ENCODE measurements around the gene GLUL. TPM values are rescaled to one million over a fixed set of nuclear protein-coding genes. Genes with fewer than 3 reads are reported as not detected.
"Not testable (repeated sequence)": the region's sequence is repeated elsewhere in the genome, so short reads cannot be mapped to it uniquely, and the experiment has no call there.

Gene GLUL
- total RNA-seq, 2 experiments from 2014 or later, result 227 to 228 TPM

- Mint-ChIP-seq H3K27me3 (peaks cover 3% of the 10 kb centered on the region), H3K4me3 (no peak overlapping the region), H3K36me3 (ENCODE audit: low read depth) (no peaks in the 10 kb centered on the region), H3K27ac (no peak overlapping the region), H3K9me3 (no peaks in the 10 kb centered on the region), H3K4me1 (no peaks in the 10 kb centered on the region)
- ChIA-PET POLR2A (no interaction called here), CTCF (no interaction called here)
- no peak for DNase-seq
These were observed 42.4 kb downstream of the GLUL start for GRCh38 chr1:182348961-182349747.

- Mint-ChIP-seq H3K27me3 (peaks cover 3% of the 10 kb centered on the region), H3K4me1 (no peaks in the 10 kb centered on the region), H3K4me3 (no peak overlapping the region), H3K36me3 (ENCODE audit: low read depth) (no peaks in the 10 kb centered on the region), H3K9me3 (no peaks in the 10 kb centered on the region), H3K27ac (no peak overlapping the region)
- ChIA-PET CTCF (no interaction called here), POLR2A (no interaction called here)
- no peak for DNase-seq
These were observed 44.6 kb downstream of the GLUL start for GRCh38 chr1:182347019-182347418.

- ChIA-PET POLR2A (no interaction called here), CTCF (no interaction called here)
- DNase-seq, result no peak
- no peaks in the 10 kb centered on the region for H3K36me3 Mint-ChIP-seq (ENCODE audit: low read depth)
- peaks cover 4% of the 10 kb centered on the region for H3K27me3 Mint-ChIP-seq
- no peaks in the 10 kb centered on the region for H3K9me3 Mint-ChIP-seq
- no peak overlapping the region for H3K27ac Mint-ChIP-seq
- H3K4me1 Mint-ChIP-seq, result no peaks in the 10 kb centered on the region
- H3K4me3 Mint-ChIP-seq, result no peak overlapping the region
These were observed 51.1 kb downstream of the GLUL start for GRCh38 chr1:182340233-182341058.

DNA sequence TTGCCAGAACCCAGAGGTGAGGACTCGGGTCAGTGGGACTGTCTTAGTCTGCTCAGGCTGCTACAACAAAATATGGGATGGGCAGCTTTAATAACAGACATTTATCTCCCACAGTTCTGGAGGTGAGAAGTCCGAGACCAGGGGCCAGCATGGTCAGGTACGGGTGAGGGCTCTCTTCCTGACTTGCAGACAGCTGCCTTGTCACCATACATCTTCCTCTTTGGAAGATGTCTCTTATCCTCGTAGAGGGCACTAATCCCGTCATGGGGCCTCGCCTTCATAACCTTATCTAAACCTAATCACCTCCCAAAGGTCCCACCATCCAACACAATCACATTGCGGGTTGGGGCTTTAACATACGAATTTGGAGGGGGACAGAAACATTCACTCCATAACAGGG, 51.9 kb downstream of the GLUL start:
- H3K27me3 Mint-ChIP-seq, result peaks cover 4% of the 10 kb centered on the region
- ChIA-PET POLR2A (no interaction called here), CTCF (no interaction called here)
- H3K4me1 Mint-ChIP-seq, result no peaks in the 10 kb centered on the region
- no peak for DNase-seq
- H3K27ac Mint-ChIP-seq, result no peak overlapping the region
- no peak overlapping the region for H3K4me3 Mint-ChIP-seq
- H3K9me3 Mint-ChIP-seq, result no peaks in the 10 kb centered on the region
- H3K36me3 Mint-ChIP-seq (ENCODE audit: low read depth), result no peaks in the 10 kb centered on the region

GRCh38 chr1:182338806-182339370, 52.7 kb downstream of the GLUL start:
- H3K27me3 Mint-ChIP-seq, result peaks cover 4% of the 10 kb centered on the region
- no peak overlapping the region for H3K4me3 Mint-ChIP-seq
- POLR2A ChIA-PET, result no interaction called here
- DNase-seq, result no peak
- CTCF ChIA-PET, result no interaction called here
- H3K9me3 Mint-ChIP-seq, result no peaks in the 10 kb centered on the region
- H3K27ac Mint-ChIP-seq, result no peak overlapping the region
- H3K4me1 Mint-ChIP-seq, result no peaks in the 10 kb centered on the region
- no peaks in the 10 kb centered on the region for H3K36me3 Mint-ChIP-seq (ENCODE audit: low read depth)

- CTCF ChIA-PET, result no interaction called here
- H3K27me3 Mint-ChIP-seq, result peaks cover 4% of the 10 kb centered on the region
These were observed 53.6 kb downstream of the GLUL start for GRCh38 chr1:182337736-182338571.

DNA sequence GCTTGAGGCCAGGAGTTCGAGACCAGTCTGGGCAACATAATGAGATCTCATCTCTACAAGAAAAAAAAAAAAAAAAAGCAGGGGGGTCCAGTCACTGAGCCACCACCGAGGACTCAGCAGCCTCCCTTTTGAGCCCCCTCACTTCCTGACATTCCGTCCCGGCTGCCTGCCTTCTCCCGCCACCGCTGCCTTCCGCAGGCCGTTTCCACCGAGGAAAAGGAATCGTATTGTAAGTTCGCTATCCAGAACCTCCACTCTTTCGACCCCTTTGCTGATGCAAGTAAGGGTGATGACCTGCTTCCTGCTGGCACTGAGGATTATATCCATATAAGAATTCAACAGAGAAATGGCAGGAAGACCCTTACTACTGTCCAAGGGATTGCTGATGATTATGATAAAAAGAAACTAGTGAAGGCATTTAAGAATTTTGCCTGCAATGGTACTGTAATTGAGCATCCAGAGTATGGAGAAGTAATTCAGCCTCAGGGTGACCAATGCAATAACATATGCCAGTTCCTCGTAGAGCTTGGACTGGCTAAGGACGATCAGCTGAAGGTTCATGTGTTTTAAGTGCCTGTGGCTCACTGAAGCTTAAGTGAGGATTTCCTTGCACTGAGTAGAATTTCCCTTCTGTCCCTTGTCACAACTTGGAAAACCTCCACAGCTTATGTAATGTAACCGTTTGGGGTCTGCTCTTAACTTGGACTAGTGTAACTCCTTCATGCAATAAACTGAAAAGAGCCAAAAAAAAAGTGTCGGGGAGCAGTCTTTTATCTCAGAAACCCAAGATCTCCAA, 55.6 kb downstream of the GLUL start:
- no peak overlapping the region for H3K27ac Mint-ChIP-seq
- CTCF ChIA-PET, result interaction anchor here (0.8 to 2.5 kb wide), 2 partner anchors 169 to 192 kb away, joined by 5 to 11 read pairs; no protein-coding TSS in a partner anchor
- H3K4me1 Mint-ChIP-seq, result no peaks in the 10 kb centered on the region
- peaks cover 4% of the 10 kb centered on the region for H3K27me3 Mint-ChIP-seq
- POLR2A ChIA-PET, result interaction anchor here (1.8 kb wide), 1 partner anchor 56 kb away, joined by 4 read pairs; the partner anchor contains the start of gene GLUL
- no peak for DNase-seq
- no peak overlapping the region for H3K4me3 Mint-ChIP-seq
- H3K9me3 Mint-ChIP-seq, result no peaks in the 10 kb centered on the region
- no peaks in the 10 kb centered on the region for H3K36me3 Mint-ChIP-seq (ENCODE audit: low read depth)

More at GRCh38 chr1:182337736-182338571, 53.6 kb downstream of the GLUL start:
- DNase-seq, result no peak
- Mint-ChIP-seq H3K4me1 (no peaks in the 10 kb centered on the region), H3K27ac (no peak overlapping the region), H3K4me3 (no peak overlapping the region), H3K9me3 (no peaks in the 10 kb centered on the region), H3K36me3 (ENCODE audit: low read depth) (no peaks in the 10 kb centered on the region)
- POLR2A ChIA-PET, result no interaction called here

DNA sequence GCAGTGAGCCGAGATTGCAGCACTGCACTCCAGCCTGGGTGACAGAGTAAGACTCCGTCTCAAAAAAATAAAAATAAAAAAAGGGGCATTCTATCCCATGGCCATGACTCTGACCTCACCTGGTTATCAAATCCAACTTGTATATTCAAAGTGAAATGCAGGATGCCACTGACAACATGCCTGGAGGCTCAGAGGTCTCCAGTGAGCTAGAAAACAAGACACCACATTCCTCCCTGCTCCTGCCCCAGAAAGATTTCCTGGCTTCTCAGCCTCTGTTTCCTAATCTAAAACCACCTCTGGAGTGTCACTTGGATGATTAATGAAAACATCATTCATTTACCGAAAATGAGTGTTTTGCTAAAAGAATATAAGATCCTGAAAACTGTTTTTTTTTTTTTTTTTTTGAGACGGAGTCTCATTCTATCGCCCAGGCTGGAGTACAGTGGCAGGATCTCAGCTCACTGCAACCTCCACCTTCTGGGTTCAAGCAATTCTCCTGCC, 58.5 kb downstream of the GLUL start:
- H3K4me3 Mint-ChIP-seq; DNase-seq; H3K27ac Mint-ChIP-seq; H3K27me3 Mint-ChIP-seq; H3K9me3 Mint-ChIP-seq; POLR2A ChIA-PET; H3K36me3 Mint-ChIP-seq (ENCODE audit: low read depth); H3K4me1 Mint-ChIP-seq: not testable (repeated sequence)
- CTCF ChIA-PET, result interaction anchor here (1.1 kb wide), 1 partner anchor 248 kb away, joined by 5 read pairs; no protein-coding TSS in a partner anchor

DNA sequence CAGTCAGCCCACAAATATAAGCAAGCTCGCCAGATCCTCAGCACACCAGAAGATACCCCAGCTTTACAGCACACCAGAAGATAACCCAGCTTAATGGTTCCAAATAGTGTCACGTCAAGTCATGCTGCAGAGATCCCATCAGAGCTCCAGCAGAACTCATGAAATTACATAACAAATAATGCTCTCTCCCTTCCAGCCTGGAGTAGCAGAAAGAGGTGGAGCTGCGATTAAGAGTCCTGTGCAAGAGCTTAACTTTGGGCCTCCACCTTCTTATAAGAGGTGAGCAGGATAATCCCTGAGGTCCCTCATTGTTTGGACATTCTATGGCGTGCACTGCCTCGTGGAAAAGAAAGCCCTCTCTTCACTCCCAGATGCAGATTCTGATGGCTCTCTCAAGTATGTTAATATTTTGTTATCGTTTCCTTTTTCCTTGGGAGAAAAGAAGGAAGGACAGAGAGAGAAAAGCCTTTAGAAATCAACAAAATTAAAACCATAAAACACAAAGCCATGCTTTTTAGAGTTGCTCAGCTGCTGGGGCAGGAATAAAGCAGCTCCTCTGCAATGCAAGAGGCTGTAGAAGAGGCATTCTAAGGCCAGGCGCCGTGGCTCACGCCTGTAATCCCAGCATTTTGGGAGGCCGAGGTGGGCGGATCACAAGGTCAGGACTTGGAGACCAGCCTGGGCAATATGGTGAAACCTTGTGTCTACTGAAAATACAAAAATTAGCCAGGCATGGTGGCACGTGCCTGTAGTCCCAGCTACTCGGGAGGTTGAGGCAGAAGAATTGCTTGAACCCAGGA, 59.1 kb downstream of the GLUL start:
- Mint-ChIP-seq H3K27me3 (peaks cover 4% of the 10 kb centered on the region), H3K36me3 (ENCODE audit: low read depth) (no peaks in the 10 kb centered on the region), H3K27ac (no peak overlapping the region), H3K9me3 (no peaks in the 10 kb centered on the region), H3K4me3 (no peak overlapping the region), H3K4me1 (no peaks in the 10 kb centered on the region)
- DNase-seq, result no peak
- ChIA-PET CTCF (interaction anchor here (0.6 to 1.1 kb wide), 2 partner anchors 62 to 247 kb away, joined by 4 to 5 read pairs; no protein-coding TSS in a partner anchor), POLR2A (no interaction called here)

Measured in activated CD4-positive, alpha-beta memory T cell treated with anti-CD3 and anti-CD28 coated beads, Interleukin-2, amount 10 ng/mL, durations not matched to agents 7 days and 5 days (primary cell).